Measurements from ENCODE around the gene PKN1. TPM values are rescaled to one million over a fixed set of nuclear protein-coding genes. Genes with fewer than 3 reads are reported as not detected.

PKN1 gene
- total and polyA plus RNA-seq, 9 of the 15 experiments (the other 6 are each of a cell fraction or from before 2014, with no cell fraction given), result 0.30 to 228 (median 77.5) TPM

- TF ChIP-seq XRCC4 (IDR thresholded peaks at IDR 0.05; ENCODE audit: extremely low read depth, insufficient read depth, insufficient read length) (no peak), STAT5A (IDR thresholded peaks at IDR 0.05; ENCODE audit: borderline replicate concordance, low read length) (no peak), GTF2F1 (IDR thresholded peaks at IDR 0.05; ENCODE audit: low read depth, low read length) (no peak), POLR2AphosphoS2 (IDR thresholded peaks at IDR 0.05; ENCODE audit: low read length) (peak; percentile 26; the same call in 1 of the 2 replicates), FOXP1 (CRISPR knock-in tag; IDR thresholded peaks at IDR 0.05) (no peak), ZNF124 (CRISPR knock-in tag; IDR thresholded peaks at IDR 0.05) (no peak), KLF16 (IDR thresholded peaks at IDR 0.05) (no peak), ZNF277 (CRISPR knock-in tag; IDR thresholded peaks at IDR 0.05; ENCODE audit: borderline replicate concordance) (no peak), MCM5 (IDR thresholded peaks at IDR 0.05; ENCODE audit: low read depth) (no peak), HIVEP1 (CRISPR knock-in tag; IDR thresholded peaks at IDR 0.05) (no peak), ZNF57 (CRISPR knock-in tag; IDR thresholded peaks at IDR 0.05) (no peak), ZNF12 (CRISPR knock-in tag; IDR thresholded peaks at IDR 0.05) (no peak), RBM22 (IDR thresholded peaks at IDR 0.05; ENCODE audit: low read depth, low read length, poor library complexity, severe bottlenecking) (peak; percentile 53), ZFX (CRISPR knock-in tag; IDR thresholded peaks at IDR 0.05) (peak; percentile 26; the same call in 1 of the 2 replicates), LCOR (CRISPR knock-in tag; IDR thresholded peaks at IDR 0.05) (no peak), ZNF830 (CRISPR knock-in tag; IDR thresholded peaks at IDR 0.05) (no peak)
Observed at GRCh38 chr19:14408491-14409145, 24.5 kb upstream of the PKN1 start (continued).
